GM18508 (cell line): ENCODE measurements around the gene LRP2BP.

Experiments used
- ATAC-seq: cut with Tn5 transposase; IDR thresholded peaks from one replicate; pipeline ENCODE4 v1.9.1; 2021; ENCODE audit warnings: moderate number of reproducible peaks; ENCODE audit not compliant: insufficient read depth, unreplicated experiment

The LRP2BP gene

GRCh38 chr4:185395238-185395955, at the start of gene LRP2BP:
TSS of gene LRP2BP (minus strand) at chr4:185395924. CDS start at chr4:185378186, 17,738 bp downstream.
- no peak for ATAC-seq

- no peak for ATAC-seq
These were observed 49.5 kb upstream of the LRP2BP start for GRCh38 chr4:185445209-185445608.

- no peak for ATAC-seq
These were observed 45.8 kb upstream of the LRP2BP start for GRCh38 chr4:185441479-185441878.

GRCh38 chr4:185437809-185438208, 42.1 kb upstream of the LRP2BP start:
- no peak for ATAC-seq

GRCh38 chr4:185435466-185435865, 39.7 kb upstream of the LRP2BP start:
- ATAC-seq: no peak

GRCh38 chr4:185429660-185430059, 33.9 kb upstream of the LRP2BP start:
- ATAC-seq: no peak

- ATAC-seq: no peak
These were observed 31.4 kb upstream of the LRP2BP start for GRCh38 chr4:185426960-185427688.

- peak; percentile 91 for ATAC-seq
These were observed 30.1 kb upstream of the LRP2BP start, which contains the start of gene UFSP2 for GRCh38 chr4:185425647-185426352. TSS of gene UFSP2 (minus strand) at chr4:185425964. CDS start at chr4:185425868, 96 bp downstream.

GRCh38 chr4:185424905-185425646, 29.4 kb upstream of the LRP2BP start:
- no peak for ATAC-seq

- no peak for ATAC-seq
These were observed 25.8 kb upstream of the LRP2BP start for GRCh38 chr4:185421366-185422124.

GRCh38 chr4:185416955-185417354, 21.2 kb upstream of the LRP2BP start:
- no peak for ATAC-seq

- no peak for ATAC-seq
These were observed 16.7 kb upstream of the LRP2BP start for GRCh38 chr4:185412412-185412811.

- no peak for ATAC-seq
These were observed 16.1 kb upstream of the LRP2BP start for GRCh38 chr4:185411849-185412248.

- no peak for ATAC-seq
These were observed 12.7 kb upstream of the LRP2BP start for GRCh38 chr4:185408432-185408831.

- ATAC-seq: peak; percentile 75
These were observed 9.7 kb upstream of the LRP2BP start for GRCh38 chr4:185405296-185405999.

GRCh38 chr4:185404031-185404430, 8.3 kb upstream of the LRP2BP start:
- no peak for ATAC-seq

GRCh38 chr4:185399466-185399865, 3.7 kb upstream of the LRP2BP start:
- ATAC-seq: no peak

- no peak for ATAC-seq
These were observed 2.9 kb upstream of the LRP2BP start for GRCh38 chr4:185398618-185399017.
